ENCODE data around the gene CNN1.

The CNN1 gene

GRCh38 chr19:11538232-11539036 lies at the start of gene CNN1:
Gene CNN1 (plus strand): TSS chr19:11538851. CDS start chr19:11538928, 77 bp downstream.
- DNase-seq: no peak

- DNase-seq: no peak
These were observed 49.3 kb upstream of the CNN1 start for GRCh38 chr19:11489378-11489777.

GRCh38 chr19:11494634-11495285 lies 43.9 kb upstream of the CNN1 start:
- DNase-seq: no peak

- no peak for DNase-seq
These were observed 43.2 kb upstream of the CNN1 start for GRCh38 chr19:11495481-11495880.

DNA sequence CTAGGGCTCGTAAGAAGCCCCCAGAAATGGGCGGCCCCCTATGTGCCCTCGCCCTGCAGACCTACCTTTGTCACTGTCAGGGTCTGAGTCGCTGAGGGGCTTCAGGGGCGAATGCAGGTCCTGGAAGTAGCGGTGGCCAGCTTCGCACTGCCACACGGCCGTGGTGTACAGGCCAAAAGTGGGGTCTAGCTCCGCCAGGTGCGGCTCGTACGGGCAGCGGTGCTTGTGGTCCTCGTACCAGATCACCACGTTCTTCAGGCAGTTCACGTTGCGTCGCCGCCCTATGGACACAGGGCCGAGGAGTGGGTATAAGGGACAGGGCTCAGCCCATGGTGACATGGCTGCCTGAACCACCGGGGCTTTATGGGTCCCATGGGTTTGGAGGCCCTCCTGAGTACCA lies 42.8 kb upstream of the CNN1 start:
- no peak for DNase-seq

DNA sequence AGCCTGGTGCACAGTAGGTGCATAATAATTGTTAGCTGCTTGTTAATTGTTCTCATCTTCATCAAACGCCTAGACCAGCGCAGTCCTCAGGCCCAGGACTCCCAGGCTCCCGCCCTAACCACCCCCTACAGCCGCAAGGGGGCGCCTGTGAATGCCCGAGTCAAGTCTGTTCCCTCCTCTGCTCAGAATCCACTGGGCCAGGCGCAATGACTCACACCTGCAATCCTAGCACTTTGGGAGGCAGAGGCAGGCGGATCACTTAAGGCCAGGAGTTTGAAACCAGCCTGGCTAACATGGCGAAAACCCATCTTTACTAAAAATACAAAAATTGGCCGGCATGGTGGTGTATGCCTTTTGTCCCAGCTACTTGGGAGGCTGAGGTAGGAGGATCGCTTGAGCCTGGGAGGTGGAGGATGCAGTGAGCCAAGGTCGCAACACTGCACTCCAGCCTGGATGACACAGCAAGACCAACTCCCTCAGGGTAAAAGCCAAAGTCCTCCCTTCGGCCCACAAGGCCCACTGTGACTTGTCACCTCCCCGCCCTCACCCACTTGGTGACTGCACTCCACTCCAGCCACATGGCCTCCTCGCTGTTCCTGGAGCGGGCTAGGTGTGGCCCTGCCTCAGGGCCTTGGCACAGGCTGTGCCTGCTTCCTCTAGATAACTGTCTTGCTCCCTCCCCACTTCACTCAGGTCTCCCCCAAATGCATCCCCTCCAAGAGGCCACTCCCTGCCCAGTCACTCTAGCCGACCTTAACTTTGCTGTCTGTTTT lies 42.1 kb upstream of the CNN1 start:
- DNase-seq: peak; percentile 55

- DNase-seq: no peak
These were observed 39.4 kb upstream of the CNN1 start for GRCh38 chr19:11499220-11499726.

- no peak for DNase-seq
These were observed 38.7 kb upstream of the CNN1 start for GRCh38 chr19:11499890-11500420.

DNA sequence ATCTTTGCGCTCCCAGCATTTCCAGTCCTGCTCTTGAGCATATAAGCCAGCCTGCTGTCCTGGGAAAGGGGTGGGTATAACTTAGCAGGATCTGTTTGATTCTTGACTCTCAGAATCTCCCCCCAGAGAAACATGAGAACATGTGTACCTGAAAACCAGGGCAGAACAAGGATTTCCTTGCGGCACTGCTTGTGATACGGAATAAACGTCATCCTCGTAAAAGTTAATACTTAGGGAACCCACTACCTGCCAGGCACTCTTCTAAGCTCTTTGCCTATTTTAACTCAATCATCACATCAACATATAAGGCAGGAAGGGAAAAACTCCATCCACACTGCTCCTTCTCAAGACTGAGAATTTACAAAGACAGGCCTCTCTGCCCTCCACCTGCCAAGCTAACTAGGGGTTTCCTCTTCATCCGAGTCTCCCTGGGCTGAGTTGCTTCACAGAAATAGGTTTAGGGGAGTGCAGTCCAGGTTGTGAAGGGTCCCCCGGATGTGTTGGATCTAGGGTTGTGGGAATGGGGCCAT lies 34.1 kb upstream of the CNN1 start:
- no peak for DNase-seq

DNA sequence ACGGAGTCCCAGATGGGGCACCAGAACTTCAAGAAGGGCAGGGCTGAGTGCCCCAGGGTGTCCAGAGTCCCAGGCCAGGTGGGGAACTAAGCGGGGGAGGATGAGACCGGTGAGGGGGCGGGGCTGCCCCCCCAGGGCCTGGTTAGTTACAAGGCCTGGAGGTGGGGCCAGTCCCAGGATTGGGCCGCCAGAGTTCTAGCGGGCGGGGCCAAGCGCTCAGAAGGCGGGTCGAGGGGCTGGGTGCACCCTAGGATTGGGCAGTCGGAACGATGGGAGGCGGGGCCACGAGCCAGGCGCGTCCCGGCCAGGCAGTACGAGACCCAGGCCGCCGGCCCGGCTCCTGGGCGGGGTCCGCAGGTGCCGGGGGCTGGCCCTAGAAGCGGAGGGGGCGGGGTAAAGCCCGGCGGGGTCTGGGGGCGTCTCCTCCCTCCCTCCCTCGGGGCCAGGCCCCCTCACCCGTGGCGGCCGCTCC lies 33.6 kb upstream of the CNN1 start:
- peak; percentile 95 for DNase-seq

DNA sequence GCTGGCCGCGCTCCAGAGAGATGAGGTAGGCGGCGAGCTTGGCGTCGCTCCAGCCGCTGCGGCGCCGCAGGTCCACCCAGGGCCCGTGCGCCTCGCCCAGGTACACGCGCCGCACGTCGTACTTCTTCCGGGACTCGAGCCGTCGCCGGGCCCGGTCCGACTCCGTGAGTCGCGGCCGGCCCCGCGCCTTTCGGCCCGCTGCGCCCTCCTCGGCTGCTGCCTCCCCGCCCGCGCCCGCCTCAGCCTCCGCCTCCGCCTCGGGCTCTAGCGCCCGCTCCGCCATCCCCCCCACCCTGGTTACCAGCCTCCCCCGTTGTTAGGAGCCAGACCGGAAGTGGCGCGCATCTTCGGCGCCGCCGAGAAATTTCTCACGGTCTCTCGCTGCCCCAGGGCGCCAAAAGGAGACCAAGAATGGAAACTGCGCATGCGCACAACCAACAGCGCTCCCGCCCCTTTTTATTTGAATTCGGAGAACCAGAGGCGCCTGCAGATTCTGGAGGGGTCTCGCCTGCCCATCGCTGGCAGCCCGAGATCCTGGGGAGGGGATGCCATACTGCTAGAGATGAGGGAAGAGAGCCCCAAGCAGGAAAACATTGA lies 33.0 kb upstream of the CNN1 start, which contains the start of gene ZNF653:
TSS of gene ZNF653 (minus strand) at position 336 of the 597 bp plus-strand sequence. CDS start at position 283, 53 bp downstream.
- DNase-seq: peak; percentile 87

DNA sequence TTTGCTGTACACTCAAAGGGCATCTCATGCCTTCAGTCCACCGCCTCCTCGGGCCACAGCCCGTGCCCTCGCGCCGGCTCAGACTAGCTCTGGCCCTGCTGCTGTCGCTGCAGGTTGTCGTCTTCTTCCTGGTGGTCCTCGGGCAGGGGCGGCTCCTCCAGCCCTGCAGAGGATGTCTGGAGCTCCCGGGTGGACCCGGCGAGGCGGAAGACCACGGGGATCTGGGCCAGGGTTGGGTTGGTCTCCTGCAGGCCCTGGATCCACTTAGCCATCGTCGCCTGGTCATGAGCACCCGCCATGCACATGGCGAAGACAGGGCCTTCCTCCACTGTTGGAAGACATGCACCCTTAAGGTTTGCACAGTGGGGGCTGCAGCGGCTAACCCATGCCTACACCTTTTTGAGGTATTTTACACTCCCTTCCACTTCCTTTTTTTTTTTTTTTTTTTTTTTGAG lies 32.5 kb upstream of the CNN1 start:
- no peak for DNase-seq

DNA sequence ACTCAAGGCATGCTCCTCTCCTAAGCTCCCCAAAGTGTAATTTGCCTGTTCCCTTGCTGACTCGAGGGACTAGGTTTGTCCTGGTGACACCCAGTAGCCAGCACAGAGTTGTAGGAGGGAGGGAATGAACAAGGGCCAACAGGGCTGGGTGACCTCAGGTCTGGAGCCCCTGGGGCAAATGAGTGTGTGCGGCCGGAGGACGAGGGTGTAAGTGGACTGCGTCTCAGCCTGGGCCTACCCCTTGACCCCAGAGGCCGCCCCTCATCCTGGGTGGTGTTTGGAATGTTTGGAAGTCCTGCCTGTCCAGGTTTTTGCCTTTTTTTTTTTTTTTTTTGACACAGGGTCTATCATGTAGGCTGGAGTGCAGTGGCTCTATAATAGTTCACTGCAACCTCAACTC lies 31.7 kb upstream of the CNN1 start:
- no peak for DNase-seq

DNA sequence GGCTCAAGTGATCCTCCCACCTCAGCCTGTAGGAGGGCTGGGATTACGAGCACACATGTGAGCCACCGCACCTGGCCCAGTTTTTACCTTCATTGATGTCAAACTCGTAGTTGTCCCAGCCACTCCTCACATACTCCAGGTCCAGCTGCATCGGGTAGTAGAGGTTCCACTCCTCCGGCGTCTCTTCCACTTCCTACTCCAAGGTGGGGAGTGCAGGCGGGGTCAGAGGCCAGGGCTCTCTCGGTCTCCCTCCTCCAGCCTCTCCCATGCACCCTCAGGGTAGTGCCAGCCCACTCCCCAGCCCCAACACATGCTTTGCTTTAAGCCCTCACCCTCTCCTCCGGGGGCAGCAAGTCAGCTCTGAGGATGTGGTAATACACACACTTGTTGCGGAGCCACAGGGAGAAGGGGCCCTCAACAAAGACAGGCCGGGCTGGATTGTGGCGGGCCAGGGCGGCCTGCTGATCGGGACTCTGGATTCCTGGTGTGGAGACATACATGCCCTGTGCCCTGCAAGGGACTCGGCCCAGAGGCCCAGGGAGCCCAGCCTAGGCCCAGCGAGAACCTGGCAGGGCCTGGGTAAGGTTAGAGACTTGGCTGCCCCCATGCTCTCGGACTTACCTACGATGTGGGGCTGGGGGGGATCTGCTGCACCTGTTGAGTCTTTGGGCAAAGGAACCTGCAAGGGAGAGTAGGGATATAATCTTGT lies 31.1 kb upstream of the CNN1 start:
- no peak for DNase-seq

DNA sequence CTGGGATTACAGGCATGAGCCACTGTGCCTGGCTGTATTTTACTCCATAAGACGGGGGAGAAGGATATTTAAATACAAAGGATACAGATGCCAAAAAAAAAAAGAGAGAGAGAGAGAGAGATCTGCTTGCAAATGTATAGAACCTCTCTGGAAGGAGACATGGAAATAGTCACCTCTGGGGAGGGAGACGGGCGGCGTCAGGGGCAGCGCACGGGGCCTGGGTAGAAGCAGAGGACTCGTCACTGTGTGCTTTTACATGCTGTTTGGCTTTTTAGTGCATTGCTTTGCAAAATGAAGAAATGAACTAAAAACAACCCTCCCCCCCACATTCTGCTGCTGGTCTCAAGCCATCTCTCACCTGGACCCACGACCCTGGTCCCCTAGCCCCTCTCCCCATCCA lies 28.2 kb upstream of the CNN1 start:
- no peak for DNase-seq

DNA sequence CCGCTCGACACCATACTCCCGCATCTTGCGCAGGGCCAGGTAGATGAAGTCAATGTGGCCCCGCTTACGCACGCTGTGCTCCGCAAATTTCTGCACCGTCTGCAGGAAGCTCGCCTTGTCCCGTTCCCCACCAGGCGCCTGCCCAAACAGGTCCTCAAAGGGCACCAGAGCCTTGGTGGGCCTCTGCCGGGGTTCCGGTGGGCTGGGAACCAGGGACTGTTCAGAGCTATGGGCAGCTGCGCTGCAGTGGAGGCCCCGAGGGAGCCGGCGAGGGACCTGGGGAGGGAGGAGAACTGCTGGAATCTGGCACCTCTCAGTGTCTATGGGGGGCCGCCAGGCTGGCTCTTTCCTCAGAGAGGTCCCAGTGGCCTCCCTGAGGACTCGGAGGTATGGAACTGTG lies 24.7 kb upstream of the CNN1 start:
- DNase-seq: no peak

- DNase-seq: no peak
These were observed 19.5 kb upstream of the CNN1 start for GRCh38 chr19:11519138-11519537.

DNA sequence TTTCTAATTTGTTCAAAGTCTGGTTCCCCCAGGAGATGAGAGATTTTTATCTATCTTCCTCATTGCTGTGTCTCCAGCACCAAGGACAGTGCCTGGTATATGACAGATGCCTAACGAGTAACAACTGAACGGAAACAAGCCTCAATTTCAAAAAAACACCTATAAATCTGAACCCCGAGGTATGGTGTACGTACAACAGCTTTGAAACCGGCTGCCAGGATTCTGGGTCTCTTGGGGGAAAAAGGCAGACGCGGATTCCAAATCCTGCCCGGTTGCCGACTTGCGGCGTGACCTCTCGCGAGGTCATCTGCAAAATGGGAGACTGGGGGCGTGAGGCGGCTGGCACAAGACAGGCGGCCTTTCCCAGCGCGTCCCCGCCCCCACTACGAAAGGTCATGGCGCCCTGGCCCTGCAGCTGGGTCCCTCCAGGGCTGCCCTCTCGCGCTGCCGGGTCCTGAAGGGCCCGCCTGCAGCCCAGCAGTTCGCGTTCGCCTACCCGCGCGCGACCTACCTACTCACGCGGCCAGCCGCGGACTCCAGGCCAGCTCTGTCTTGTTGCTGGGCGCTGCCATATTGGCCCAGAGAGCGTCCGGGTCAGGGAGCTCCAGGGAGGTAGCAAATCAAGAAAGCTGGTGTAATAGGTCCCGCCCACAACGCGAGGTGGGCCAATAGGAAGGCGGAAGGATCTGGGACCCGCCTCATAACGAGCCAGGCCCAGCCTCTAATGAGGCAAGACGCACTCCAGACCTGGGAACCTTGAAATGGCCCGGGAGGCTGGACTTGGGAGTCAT lies 9.9 kb upstream of the CNN1 start, which contains the start of gene ECSIT:
TSS of gene ECSIT (minus strand) at position 584 of the 791 bp plus-strand sequence. CDS start 9,964 bp downstream, outside the sequence.
- DNase-seq: peak; percentile 93

- peak; percentile 29 for DNase-seq
These were observed 8.2 kb upstream of the CNN1 start for GRCh38 chr19:11530432-11530831.

GRCh38 chr19:11534538-11534937 lies 4.1 kb upstream of the CNN1 start:
- DNase-seq: no peak
